Liver (tissue), 9 donors: Measurements from ENCODE around the gene KIAA0513. TPM values are rescaled to one million over a fixed set of nuclear protein-coding genes. Genes with fewer than 3 reads are reported as not detected.

Experiments
- DNase-seq: peaks from one replicate; pipeline ENCODE4 v3.0.0-alpha.2; 2017; ENCODE audit warnings: low spot score
- H3K27ac ChIP-seq, 2 donors: one replicate each; pipeline ENCODE4 v1.7.0; 2013; ENCODE audit warnings: inconsistent platforms in 2 of 2, low read length in 2 of 2, control low read depth in 1 of 2, low read depth in 1 of 2, mild to moderate bottlenecking in 1 of 2
- H3K27me3 ChIP-seq, 4 donors: one replicate each; pipeline versions ENCODE4 v1.6.1 to v1.7.0; 2013; ENCODE audit warnings: low read length in 3 of 4, inconsistent platforms in 1 of 4, mild to moderate bottlenecking in 1 of 4, moderate library complexity in 1 of 4; ENCODE audit not compliant: control insufficient read depth in 4 of 4, insufficient read depth in 4 of 4
- H3K36me3 ChIP-seq, 4 donors: one replicate each; pipeline versions ENCODE4 v1.6.1 to v1.7.0; 2013; ENCODE audit warnings: low read length in 3 of 4, mild to moderate bottlenecking in 3 of 4, low read depth in 1 of 4, moderate library complexity in 1 of 4; ENCODE audit not compliant: control insufficient read depth in 4 of 4, insufficient read depth in 3 of 4
- H3K4me1 ChIP-seq, 4 donors: one replicate each; pipeline versions ENCODE4 v1.6.1 to v1.7.0; 2013; ENCODE audit warnings: low read length in 3 of 4, mild to moderate bottlenecking in 3 of 4, moderate library complexity in 1 of 4; ENCODE audit not compliant: control insufficient read depth in 4 of 4, insufficient read depth in 4 of 4
- H3K4me3 ChIP-seq, 3 donors: one replicate each; pipeline versions ENCODE4 v1.6.1 to v1.7.0; 2013; ENCODE audit warnings: low read length in 3 of 3, control low read depth in 1 of 3, low read depth in 1 of 3, mild to moderate bottlenecking in 1 of 3
- H3K9ac ChIP-seq, 2 donors: one replicate each; pipeline ENCODE4 v1.7.0; 2013; ENCODE audit warnings: low read length in 2 of 2, mild to moderate bottlenecking in 2 of 2, moderate library complexity in 2 of 2, control low read depth in 1 of 2, low read depth in 1 of 2
- H3K9me3 ChIP-seq, 4 donors: one replicate each; pipeline versions ENCODE4 v1.6.1 to v1.7.0; 2013; ENCODE audit warnings: low read length in 3 of 4; ENCODE audit not compliant: control insufficient read depth in 4 of 4
- FOXA1 ChIP-seq: IDR thresholded peaks from 2 replicates; pipeline ENCODE4 v1.6.1; 2016; ENCODE audit warnings: antibody characterized with exemption
- HNF4G ChIP-seq: IDR thresholded peaks from 2 replicates; pipeline ENCODE4 v1.6.1; 2016; ENCODE audit warnings: antibody characterized with exemption
- NR2F2 ChIP-seq: IDR thresholded peaks from 2 replicates; pipeline ENCODE4 v1.6.1; 2016; ENCODE audit warnings: antibody characterized with exemption
- RXRA ChIP-seq, 2 donors: IDR thresholded peaks; 2 replicates each; pipeline ENCODE4 v1.6.1; 2017 to 2018; ENCODE audit warnings: antibody characterized with exemption in 2 of 2, mild to moderate bottlenecking in 1 of 2
- SP1 ChIP-seq: IDR thresholded peaks from 2 replicates; pipeline ENCODE4 v1.6.1; 2018; ENCODE audit warnings: antibody characterized with exemption, mild to moderate bottlenecking
- TAF1 ChIP-seq: conservative IDR thresholded peaks from 2 replicates; pipeline ENCODE4 v1.6.1; 2016; ENCODE audit warnings: antibody characterized with exemption, mild to moderate bottlenecking
- YY1 ChIP-seq: IDR thresholded peaks from 2 replicates; pipeline ENCODE4 v1.6.1; 2016; ENCODE audit warnings: antibody characterized with exemption, mild to moderate bottlenecking
- WGBS: extraction: QIAGEN DNeasy Blood & Tissue Kit; methylation state at CpG from one replicate; pipeline ENCODE4 v1.1.7; 2013; 5-methylcytosine and 5-hydroxymethylcytosine counted together
- polyA plus RNA-seq, 2 donors: library from polyadenylated mRNA; stranded (reverse) in 1 of 2; unstranded in 1 of 2; fragments of 200-250 nt in 1 of 2; fragments of >200 nt in 1 of 2; fragmentation: Nextera tagmentation in 1 of 2; extraction: Ambion mirVana in 1 of 2; gene quantifications; one replicate each; pipeline versions ENCODE4 v1.2.1 to v1.2.3, GENCODE V29; 2013 to 2015
- total RNA-seq, 2 donors: library from RNA; depleted of rRNA; stranded (reverse); fragments of >200 nt; gene quantifications; one replicate each; pipeline ENCODE4 v1.2.3, GENCODE V29; 2014
- TF ChIP-seq, protein P1 (sequence below): IDR thresholded peaks from 2 replicates; pipeline ENCODE4 v1.6.1; 2016; ENCODE audit warnings: antibody characterized with exemption
- TF ChIP-seq, protein P2 (sequence below): IDR thresholded peaks from 2 replicates; pipeline ENCODE4 v1.6.1; 2016; ENCODE audit warnings: antibody characterized with exemption
- TF ChIP-seq, protein P3 (sequence below): fragments of 150-350 bp; IDR thresholded peaks from 2 replicates; pipeline ENCODE4 v1.5.1; 2017; ENCODE audit warnings: improper control_type of control experiment, low read depth, low read length; ENCODE audit not compliant: missing input control
- TF ChIP-seq, protein P4 (sequence below): IDR thresholded peaks from 2 replicates; pipeline ENCODE4 v1.6.1; 2016; ENCODE audit warnings: antibody characterized with exemption
- donor health status: healthy.
- donor health status: healthy.
- donor health status: healthy.
- donor health status: healthy.
- donor health status: healthy.

The KIAA0513 gene
- total and polyA plus RNA-seq, 4 donors = 1.5 to 5.9 (median 2.9) TPM

DNA sequence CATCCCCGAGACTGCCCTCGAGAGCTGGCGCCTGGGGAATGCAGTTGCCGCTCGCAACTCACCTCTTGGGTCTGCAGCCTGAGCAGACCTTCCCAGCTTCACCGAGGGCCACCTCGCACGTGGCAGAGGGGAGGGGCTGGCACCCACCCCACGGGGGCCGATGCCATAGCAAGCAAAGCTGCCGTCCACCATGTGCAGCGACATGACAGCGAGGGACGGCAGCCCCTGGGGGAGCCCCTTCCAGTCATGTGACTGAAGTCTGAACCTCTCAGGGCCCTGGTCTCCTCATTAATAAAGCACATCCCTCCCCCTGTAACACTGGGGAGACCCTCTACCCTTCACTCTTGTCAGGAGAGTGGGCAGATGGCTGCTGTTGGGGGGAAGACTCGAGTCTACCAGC, 54.2 kb downstream of the KIAA0513 start:
- peaks cover 0 to 7% (median 2%) of the 10 kb centered on the region in 4 donors for H3K4me1 ChIP-seq
- peaks cover 0 to 12% (median 6%) of the 10 kb centered on the region in 4 donors for H3K36me3 ChIP-seq
- TF ChIP-seq HNF4G = no peak
- 93% methylated on average over 15 of the region's 15 CpGs for WGBS
- H3K27me3 ChIP-seq = no peaks in the 10 kb centered on the region
- no peaks in the 10 kb centered on the region for H3K9me3 ChIP-seq
- no peak overlapping the region for H3K27ac ChIP-seq
- H3K4me3 ChIP-seq = no peak overlapping the region
- no peak for DNase-seq
- H3K9ac ChIP-seq = no peak overlapping the region

DNA sequence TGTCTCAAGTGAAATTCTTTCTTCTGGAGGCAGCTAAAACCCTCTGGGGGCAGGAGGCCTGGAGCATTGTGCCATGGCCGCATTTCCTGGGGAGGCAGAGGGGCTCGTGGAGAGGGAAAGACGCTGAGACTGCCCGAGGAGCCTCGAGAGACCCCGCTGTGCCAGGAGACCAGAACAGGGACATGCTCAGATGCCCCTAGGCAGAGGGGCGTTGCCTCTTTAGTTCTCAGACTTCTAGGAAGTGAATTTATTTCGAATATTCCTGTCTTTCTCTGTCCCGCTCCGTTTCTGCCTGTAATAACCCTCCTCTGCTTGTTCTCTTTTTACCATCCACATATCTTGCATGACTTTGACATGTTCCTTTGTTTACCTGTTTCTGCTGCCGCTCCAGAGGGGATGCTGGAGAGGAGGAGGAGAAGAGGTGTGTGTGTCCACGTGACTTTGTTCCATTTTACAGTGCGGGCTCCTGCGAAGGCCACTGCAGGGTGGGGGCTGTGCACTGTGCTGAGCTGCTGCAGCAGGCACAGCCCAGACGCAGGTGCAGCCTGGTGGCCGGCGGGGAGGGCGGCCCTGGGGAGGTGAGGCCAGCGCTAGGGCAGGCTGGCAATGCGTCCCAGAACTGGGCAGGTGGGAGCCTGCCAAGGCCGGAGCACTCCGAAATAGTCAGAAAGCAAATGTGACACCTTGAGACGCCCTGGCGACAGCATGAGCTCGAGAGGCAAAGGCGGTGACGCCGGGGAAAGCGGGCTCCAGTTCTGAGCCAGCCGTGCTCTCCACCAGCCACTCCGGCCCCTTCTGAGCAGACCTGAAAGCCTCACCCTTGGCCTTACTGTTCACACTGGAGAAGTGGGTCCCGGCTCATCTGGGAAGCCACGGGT, 54.8 kb downstream of the KIAA0513 start:
- Histone ChIP-seq H3K4me3 (no peak overlapping the region), H3K9me3 (no peaks in the 10 kb centered on the region), H3K27ac (no peak overlapping the region), H3K36me3 (peaks cover 0 to 12% (median 6%) of the 10 kb centered on the region in 4 donors), H3K27me3 (no peaks in the 10 kb centered on the region), H3K9ac (no peak overlapping the region), H3K4me1 (peaks cover 0 to 7% (median 2%) of the 10 kb centered on the region in 4 donors)
- DNase-seq = no peak
- 81% methylated on average over 33 of the region's 33 CpGs for WGBS
- TF ChIP-seq, protein P1, sequence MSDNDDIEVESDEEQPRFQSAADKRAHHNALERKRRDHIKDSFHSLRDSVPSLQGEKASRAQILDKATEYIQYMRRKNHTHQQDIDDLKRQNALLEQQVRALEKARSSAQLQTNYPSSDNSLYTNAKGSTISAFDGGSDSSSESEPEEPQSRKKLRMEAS = no peak
- TF ChIP-seq, protein P2, sequence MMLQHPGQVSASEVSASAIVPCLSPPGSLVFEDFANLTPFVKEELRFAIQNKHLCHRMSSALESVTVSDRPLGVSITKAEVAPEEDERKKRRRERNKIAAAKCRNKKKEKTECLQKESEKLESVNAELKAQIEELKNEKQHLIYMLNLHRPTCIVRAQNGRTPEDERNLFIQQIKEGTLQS = no peak
- TF ChIP-seq FOXA1 = no peak
- TF ChIP-seq, protein P3, sequence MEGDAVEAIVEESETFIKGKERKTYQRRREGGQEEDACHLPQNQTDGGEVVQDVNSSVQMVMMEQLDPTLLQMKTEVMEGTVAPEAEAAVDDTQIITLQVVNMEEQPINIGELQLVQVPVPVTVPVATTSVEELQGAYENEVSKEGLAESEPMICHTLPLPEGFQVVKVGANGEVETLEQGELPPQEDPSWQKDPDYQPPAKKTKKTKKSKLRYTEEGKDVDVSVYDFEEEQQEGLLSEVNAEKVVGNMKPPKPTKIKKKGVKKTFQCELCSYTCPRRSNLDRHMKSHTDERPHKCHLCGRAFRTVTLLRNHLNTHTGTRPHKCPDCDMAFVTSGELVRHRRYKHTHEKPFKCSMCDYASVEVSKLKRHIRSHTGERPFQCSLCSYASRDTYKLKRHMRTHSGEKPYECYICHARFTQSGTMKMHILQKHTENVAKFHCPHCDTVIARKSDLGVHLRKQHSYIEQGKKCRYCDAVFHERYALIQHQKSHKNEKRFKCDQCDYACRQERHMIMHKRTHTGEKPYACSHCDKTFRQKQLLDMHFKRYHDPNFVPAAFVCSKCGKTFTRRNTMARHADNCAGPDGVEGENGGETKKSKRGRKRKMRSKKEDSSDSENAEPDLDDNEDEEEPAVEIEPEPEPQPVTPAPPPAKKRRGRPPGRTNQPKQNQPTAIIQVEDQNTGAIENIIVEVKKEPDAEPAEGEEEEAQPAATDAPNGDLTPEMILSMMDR = no peak

DNA sequence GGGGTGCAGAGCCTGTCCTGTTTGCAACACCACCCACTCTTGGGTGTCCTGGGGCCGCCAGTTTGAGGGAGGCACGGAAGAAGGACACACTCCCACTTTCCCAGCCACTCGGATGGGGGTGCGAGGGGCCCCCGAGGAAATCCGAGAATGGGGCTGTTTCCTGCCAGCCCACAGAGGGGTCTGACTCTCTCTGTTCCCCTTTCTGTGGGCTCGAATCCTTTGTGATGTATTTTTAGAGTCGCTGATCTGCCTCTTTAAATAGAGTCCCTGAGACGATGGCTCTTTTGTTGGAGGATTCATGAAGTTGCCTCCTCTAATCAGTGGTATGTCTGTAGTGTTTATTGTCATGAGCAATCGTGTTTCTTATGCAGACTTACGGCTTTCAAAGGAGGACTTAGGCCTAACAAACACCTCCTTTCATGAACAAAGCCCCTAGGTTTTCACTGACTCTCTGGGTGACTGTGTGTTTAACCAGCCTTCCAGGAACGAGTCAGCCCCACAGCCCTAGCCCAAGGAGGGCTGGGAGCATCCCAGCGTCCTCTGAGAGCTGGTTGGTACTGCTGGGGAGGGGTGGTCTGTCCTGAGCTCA, 55.5 kb downstream of the KIAA0513 start:
- H3K27ac ChIP-seq = no peak overlapping the region
- WGBS = 75% methylated on average over 13 of the region's 13 CpGs
- no peak overlapping the region for H3K9ac ChIP-seq
- no peaks in the 10 kb centered on the region for H3K27me3 ChIP-seq
- no peaks in the 10 kb centered on the region for H3K9me3 ChIP-seq
- peaks cover 0 to 12% (median 6%) of the 10 kb centered on the region in 4 donors for H3K36me3 ChIP-seq
- TF ChIP-seq RXRA (IDR thresholded peaks at IDR 0.05) (no peak), TAF1 (no peak), SP1 (no peak), NR2F2 (no peak), YY1 (no peak)
- TF ChIP-seq, protein P2 = no peak
- TF ChIP-seq, protein P4, sequence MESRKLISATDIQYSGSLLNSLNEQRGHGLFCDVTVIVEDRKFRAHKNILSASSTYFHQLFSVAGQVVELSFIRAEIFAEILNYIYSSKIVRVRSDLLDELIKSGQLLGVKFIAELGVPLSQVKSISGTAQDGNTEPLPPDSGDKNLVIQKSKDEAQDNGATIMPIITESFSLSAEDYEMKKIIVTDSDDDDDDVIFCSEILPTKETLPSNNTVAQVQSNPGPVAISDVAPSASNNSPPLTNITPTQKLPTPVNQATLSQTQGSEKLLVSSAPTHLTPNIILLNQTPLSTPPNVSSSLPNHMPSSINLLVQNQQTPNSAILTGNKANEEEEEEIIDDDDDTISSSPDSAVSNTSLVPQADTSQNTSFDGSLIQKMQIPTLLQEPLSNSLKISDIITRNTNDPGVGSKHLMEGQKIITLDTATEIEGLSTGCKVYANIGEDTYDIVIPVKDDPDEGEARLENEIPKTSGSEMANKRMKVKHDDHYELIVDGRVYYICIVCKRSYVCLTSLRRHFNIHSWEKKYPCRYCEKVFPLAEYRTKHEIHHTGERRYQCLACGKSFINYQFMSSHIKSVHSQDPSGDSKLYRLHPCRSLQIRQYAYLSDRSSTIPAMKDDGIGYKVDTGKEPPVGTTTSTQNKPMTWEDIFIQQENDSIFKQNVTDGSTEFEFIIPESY = no peak
- TF ChIP-seq, protein P1 = no peak
- no peak overlapping the region for H3K4me3 ChIP-seq
- DNase-seq = no peak
- H3K4me1 ChIP-seq = peaks cover 0 to 7% (median 2%) of the 10 kb centered on the region in 4 donors
